ENCODE measurements around the gene AEBP1. TPM values are rescaled to one million over a fixed set of nuclear protein-coding genes. Genes with fewer than 3 reads are reported as not detected.

Gene AEBP1
- total RNA-seq, 1 donor from 2014 or later = 94.3 TPM

GRCh38 chr7:44106311-44107065 is 2.3 kb downstream of the AEBP1 start:
- H3K36me3 Mint-ChIP-seq = peaks cover 2% of the 10 kb centered on the region
- no peak for TF ChIP-seq CTCF (IDR thresholded peaks at IDR 0.05; ENCODE audit: unreplicated experiment)
- peaks cover 12% of the 10 kb centered on the region for H3K4me1 Mint-ChIP-seq
- peak overlapping the region; percentile 70 for H3K4me3 Mint-ChIP-seq
- DNase-seq (ENCODE audit: low spot score in 2 of 2, unreplicated experiment in 2 of 2) = no peak
- no peak overlapping the region for H3K27ac Mint-ChIP-seq
- no peaks in the 10 kb centered on the region for H3K9me3 Mint-ChIP-seq
- peaks cover 13% of the 10 kb centered on the region for H3K27me3 Mint-ChIP-seq (ENCODE audit: low read depth)

GRCh38 chr7:44107116-44107960 is 3.2 kb downstream of the AEBP1 start:
- H3K27me3 Mint-ChIP-seq (ENCODE audit: low read depth) = peaks cover 10% of the 10 kb centered on the region
- DNase-seq (ENCODE audit: low spot score in 2 of 2, unreplicated experiment in 2 of 2) = no peak
- no peak overlapping the region for H3K27ac Mint-ChIP-seq
- no peaks in the 10 kb centered on the region for H3K9me3 Mint-ChIP-seq
- no peak for TF ChIP-seq CTCF (IDR thresholded peaks at IDR 0.05; ENCODE audit: unreplicated experiment)
- peaks cover 8% of the 10 kb centered on the region for H3K36me3 Mint-ChIP-seq
- H3K4me1 Mint-ChIP-seq = peaks cover 12% of the 10 kb centered on the region
- no peak overlapping the region for H3K4me3 Mint-ChIP-seq

GRCh38 chr7:44107961-44108767 is 4.0 kb downstream of the AEBP1 start:
- DNase-seq (ENCODE audit: low spot score in 2 of 2, unreplicated experiment in 2 of 2) = no peak
- Mint-ChIP-seq H3K36me3 (peaks cover 14% of the 10 kb centered on the region), H3K4me1 (peaks cover 11% of the 10 kb centered on the region), H3K4me3 (no peak overlapping the region), H3K9me3 (no peaks in the 10 kb centered on the region), H3K27ac (no peak overlapping the region), H3K27me3 (ENCODE audit: low read depth) (peaks cover 3% of the 10 kb centered on the region)
- TF ChIP-seq CTCF (IDR thresholded peaks at IDR 0.05; ENCODE audit: unreplicated experiment) = no peak

GRCh38 chr7:44108768-44109750 is 4.9 kb downstream of the AEBP1 start:
- Mint-ChIP-seq H3K4me1 (peaks cover 9% of the 10 kb centered on the region), H3K27ac (no peak overlapping the region), H3K4me3 (no peak overlapping the region), H3K9me3 (no peaks in the 10 kb centered on the region), H3K36me3 (peaks cover 20% of the 10 kb centered on the region), H3K27me3 (ENCODE audit: low read depth) (no peaks in the 10 kb centered on the region)
- no peak for DNase-seq (ENCODE audit: low spot score in 2 of 2, unreplicated experiment in 2 of 2)
- no peak for TF ChIP-seq CTCF (IDR thresholded peaks at IDR 0.05; ENCODE audit: unreplicated experiment)

All from mesothelial cell of epicardium (in vitro differentiated cells).